WTC11 (cell line): ENCODE measurements around the gene MMP28. TPM values are rescaled to one million over a fixed set of nuclear protein-coding genes. Genes with fewer than 3 reads are reported as not detected.

ENCODE experiments used
- ATAC-seq: fragments of 200-7000 bp; cut with Tn5 transposase; 2 replicates; pipeline ENCODE4 v1.10.0; 2021; ENCODE audit warnings: mild to moderate bottlenecking, moderate library complexity
- CTCF ChIA-PET: fragments of 300-600 bp; sonication (Branson Sonifier 250); formaldehyde crosslinking; loops from one replicate; lab custom pipeline; 2021; ENCODE audit warnings: antibody characterized with exemption; lab: Charles Lee
- POLR2A ChIA-PET: fragments of 350-600 bp; sonication (Branson Sonifier 250); formaldehyde crosslinking; loops from one replicate; lab custom pipeline; 2021; ENCODE audit warnings: antibody characterized with exemption; lab: Charles Lee
- DNase-seq: peaks from one replicate; pipeline ENCODE4 v3.0.0; 2021; ENCODE audit warnings: low spot score
- H3K27ac Mint-ChIP-seq: 2 replicates; pipeline ENCODE4 v1.8.0; 2021; ENCODE audit warnings: mixed read lengths
- H3K27me3 Mint-ChIP-seq: 2 replicates; pipeline ENCODE4 v1.8.0; 2021; ENCODE audit warnings: low read depth, mild to moderate bottlenecking, moderate library complexity, mixed read lengths
- H3K36me3 Mint-ChIP-seq: 2 replicates; pipeline ENCODE4 v1.8.0; 2021; ENCODE audit warnings: mixed read lengths
- H3K4me1 Mint-ChIP-seq: 2 replicates; pipeline ENCODE4 v1.8.0; 2022; ENCODE audit warnings: mixed read lengths
- H3K4me3 Mint-ChIP-seq: 2 replicates; pipeline ENCODE4 v1.8.0; 2021; ENCODE audit warnings: mild to moderate bottlenecking, moderate library complexity, mixed read lengths
- H3K9me3 Mint-ChIP-seq: 2 replicates; pipeline ENCODE4 v1.8.0; 2021; ENCODE audit warnings: mixed read lengths
- ATF1 ChIP-seq: sonication (generic); formaldehyde crosslinking; IDR thresholded peaks from 2 replicates; pipeline ENCODE4 v1.8.1; 2023; ENCODE audit warnings: mild to moderate bottlenecking, moderate library complexity, missing genetic modification reagents
- ELF4 ChIP-seq: sonication (generic); formaldehyde crosslinking; IDR thresholded peaks from 2 replicates; pipeline ENCODE4 v1.8.1; 2022; ENCODE audit warnings: low read depth, mild to moderate bottlenecking, moderate library complexity, missing genetic modification reagents
- EMX1 ChIP-seq: fragments of 250-450 bp; sonication (Bioruptor Pico); IDR thresholded peaks from 2 replicates; pipeline ENCODE4 v1.8.0; 2021; ENCODE audit warnings: mild to moderate bottlenecking
- FOXK1 ChIP-seq: sonication (generic); formaldehyde crosslinking; IDR thresholded peaks from 2 replicates; pipeline ENCODE4 v1.8.0; 2022; ENCODE audit warnings: mild to moderate bottlenecking, moderate library complexity, missing genetic modification reagents
- GTF2I ChIP-seq: fragments of 250-450 bp; sonication (Bioruptor Pico); conservative IDR thresholded peaks from 2 replicates; pipeline ENCODE4 v1.4.0; 2021; ENCODE audit warnings: mild to moderate bottlenecking
- HMGA2 ChIP-seq: fragments of 250-450 bp; sonication (Bioruptor Pico); IDR thresholded peaks from 2 replicates; pipeline ENCODE4 v1.4.0; 2021; ENCODE audit warnings: mild to moderate bottlenecking, moderate library complexity
- JAZF1 ChIP-seq: fragments of 250-450 bp; sonication (Bioruptor Pico); IDR thresholded peaks from 2 replicates; pipeline ENCODE4 v1.9.0; 2021; ENCODE audit warnings: moderate library complexity, mild to moderate bottlenecking, inconsistent platforms
- MYBL2 ChIP-seq: sonication (generic); formaldehyde crosslinking; IDR thresholded peaks from 2 replicates; pipeline ENCODE4 v1.8.1; 2023; ENCODE audit warnings: mild to moderate bottlenecking, moderate library complexity, missing genetic modification reagents
- NFE2L1 ChIP-seq: sonication (generic); formaldehyde crosslinking; IDR thresholded peaks from 2 replicates; pipeline ENCODE4 v1.8.1; 2023; ENCODE audit warnings: missing genetic modification reagents
- TEAD4 ChIP-seq: sonication (generic); formaldehyde crosslinking; IDR thresholded peaks from 2 replicates; pipeline ENCODE4 v1.8.0; 2022; ENCODE audit warnings: mild to moderate bottlenecking, missing genetic modification reagents
- ZNF317 ChIP-seq: sonication (generic); formaldehyde crosslinking; IDR thresholded peaks from 2 replicates; pipeline ENCODE4 v1.8.1; 2023; ENCODE audit warnings: low read depth, mild to moderate bottlenecking, moderate library complexity, missing genetic modification reagents, borderline replicate concordance
- ZNF423 ChIP-seq: fragments of 250-450 bp; sonication (Bioruptor Pico); IDR thresholded peaks from 2 replicates; pipeline ENCODE4 v2.1.2; 2022; ENCODE audit warnings: mild to moderate bottlenecking, moderate library complexity
- total RNA-seq: library from RNA; stranded (reverse); gene quantifications from 3 replicates; pipeline ENCODE4 v1.2.3, GENCODE V29; 2021
- TF ChIP-seq, protein P1 (sequence below): fragments of 250-450 bp; sonication (Bioruptor Pico); conservative IDR thresholded peaks from 2 replicates; pipeline ENCODE4 v1.9.0; 2021; ENCODE audit warnings: mild to moderate bottlenecking
- TF ChIP-seq, protein P2 (sequence below): sonication (generic); formaldehyde crosslinking; conservative IDR thresholded peaks from 2 replicates; pipeline ENCODE4 v1.8.1; 2023; ENCODE audit warnings: mild to moderate bottlenecking, low read depth, missing genetic modification reagents, moderate library complexity
- TF ChIP-seq, protein P3 (sequence below): sonication (generic); formaldehyde crosslinking; IDR thresholded peaks from 2 replicates; pipeline ENCODE4 v1.8.1; 2022; ENCODE audit warnings: missing genetic modification reagents, borderline replicate concordance
- TF ChIP-seq, protein P4 (sequence below): fragments of 250-450 bp; sonication (Bioruptor Pico); IDR thresholded peaks from 2 replicates; pipeline ENCODE4 v2.1.2; 2022; ENCODE audit warnings: mild to moderate bottlenecking, moderate library complexity
- TF ChIP-seq, protein P5 (sequence below): fragments of 200-600 bp; IDR thresholded peaks from 2 replicates; pipeline ENCODE4 v1.8.0; 2022; ENCODE audit warnings: antibody characterized with exemption
- TF ChIP-seq, protein P6 (sequence below): sonication (generic); formaldehyde crosslinking; IDR thresholded peaks from 2 replicates; pipeline ENCODE4 v1.8.0; 2022; ENCODE audit warnings: mild to moderate bottlenecking, missing genetic modification reagents
- TF ChIP-seq, protein P7 (sequence below): sonication (generic); formaldehyde crosslinking; IDR thresholded peaks from 2 replicates; pipeline ENCODE4 v1.8.1; 2023; ENCODE audit warnings: mild to moderate bottlenecking, missing genetic modification reagents

Gene MMP28
- total RNA-seq, 1 experiment from 2014 or later = 0.22 TPM

DNA sequence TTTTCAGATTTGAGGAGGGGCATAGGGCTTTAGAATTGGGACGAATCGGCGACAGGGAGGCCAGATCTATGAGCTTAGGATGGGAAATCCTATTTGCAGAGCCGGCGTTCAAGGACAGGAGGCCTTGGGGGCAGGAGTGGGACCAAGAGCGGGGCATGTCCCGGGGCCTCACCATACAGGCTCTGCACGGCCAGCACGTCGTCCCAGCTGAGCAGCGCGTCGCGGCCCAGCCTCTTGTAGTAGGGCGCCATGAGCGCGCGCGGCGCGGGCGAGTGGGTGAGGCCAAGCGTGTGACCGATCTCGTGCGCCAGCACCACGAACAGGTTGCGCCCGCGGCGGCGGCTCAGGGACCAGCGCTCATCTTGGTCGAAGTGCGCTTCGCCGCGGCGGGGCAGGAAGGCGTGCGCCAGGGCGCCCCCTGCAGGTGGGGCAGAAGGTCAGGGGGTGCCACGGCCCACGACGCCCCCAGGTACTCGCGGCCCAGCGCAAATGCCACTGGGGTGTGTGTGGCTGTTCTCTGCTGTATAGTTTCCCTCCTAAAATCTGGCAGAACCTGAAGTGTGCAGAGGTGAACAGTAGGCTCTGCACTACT lies 25.4 kb downstream of the MMP28 start:
- ATAC-seq = no peak
- Mint-ChIP-seq H3K36me3 (no peaks in the 10 kb centered on the region), H3K9me3 (0 out of 2 replicates have a peak, but pooled peaks cover 3% of the 10 kb centered on the region), H3K27me3 (peaks cover 2% of the 10 kb centered on the region; the same call in 1 of the 2 replicates), H3K4me1 (peaks cover 40% of the 10 kb centered on the region), H3K27ac (no peak overlapping the region)
- TF ChIP-seq, protein P1, sequence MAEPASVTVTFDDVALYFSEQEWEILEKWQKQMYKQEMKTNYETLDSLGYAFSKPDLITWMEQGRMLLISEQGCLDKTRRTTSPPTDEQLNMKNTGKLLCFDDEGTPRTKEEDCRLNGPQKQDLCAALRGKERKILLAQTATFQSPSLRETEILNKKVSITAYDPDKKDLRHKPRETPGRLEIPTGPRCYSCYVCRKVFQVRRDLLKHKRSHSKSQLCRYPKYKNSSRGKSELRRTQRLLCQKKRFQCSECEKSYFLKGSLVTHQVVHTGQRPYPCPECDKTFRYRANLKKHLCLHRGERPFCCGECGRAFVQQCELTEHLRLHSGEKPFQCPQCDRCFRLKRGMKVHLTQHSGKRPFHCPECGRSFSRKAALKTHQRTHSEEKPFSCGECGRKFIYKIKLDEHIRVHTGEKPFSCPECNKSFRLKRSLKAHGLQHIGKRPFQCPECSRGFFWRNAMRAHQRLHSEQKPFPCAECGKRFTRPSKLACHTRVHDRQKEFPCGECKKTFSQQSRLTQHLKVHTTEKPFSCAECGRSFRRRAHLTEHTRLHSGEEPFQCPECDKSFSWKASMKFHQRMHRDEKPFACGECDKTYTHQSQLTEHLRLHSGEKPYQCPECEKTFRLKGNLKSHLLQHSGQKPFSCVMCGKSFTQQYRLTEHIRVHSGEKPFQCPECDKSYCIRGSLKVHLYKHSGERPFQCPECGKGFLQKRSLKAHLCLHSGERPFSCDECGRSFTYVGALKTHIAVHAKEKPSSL (CRISPR knock-in tag) = no peak
- TF ChIP-seq, protein P2, sequence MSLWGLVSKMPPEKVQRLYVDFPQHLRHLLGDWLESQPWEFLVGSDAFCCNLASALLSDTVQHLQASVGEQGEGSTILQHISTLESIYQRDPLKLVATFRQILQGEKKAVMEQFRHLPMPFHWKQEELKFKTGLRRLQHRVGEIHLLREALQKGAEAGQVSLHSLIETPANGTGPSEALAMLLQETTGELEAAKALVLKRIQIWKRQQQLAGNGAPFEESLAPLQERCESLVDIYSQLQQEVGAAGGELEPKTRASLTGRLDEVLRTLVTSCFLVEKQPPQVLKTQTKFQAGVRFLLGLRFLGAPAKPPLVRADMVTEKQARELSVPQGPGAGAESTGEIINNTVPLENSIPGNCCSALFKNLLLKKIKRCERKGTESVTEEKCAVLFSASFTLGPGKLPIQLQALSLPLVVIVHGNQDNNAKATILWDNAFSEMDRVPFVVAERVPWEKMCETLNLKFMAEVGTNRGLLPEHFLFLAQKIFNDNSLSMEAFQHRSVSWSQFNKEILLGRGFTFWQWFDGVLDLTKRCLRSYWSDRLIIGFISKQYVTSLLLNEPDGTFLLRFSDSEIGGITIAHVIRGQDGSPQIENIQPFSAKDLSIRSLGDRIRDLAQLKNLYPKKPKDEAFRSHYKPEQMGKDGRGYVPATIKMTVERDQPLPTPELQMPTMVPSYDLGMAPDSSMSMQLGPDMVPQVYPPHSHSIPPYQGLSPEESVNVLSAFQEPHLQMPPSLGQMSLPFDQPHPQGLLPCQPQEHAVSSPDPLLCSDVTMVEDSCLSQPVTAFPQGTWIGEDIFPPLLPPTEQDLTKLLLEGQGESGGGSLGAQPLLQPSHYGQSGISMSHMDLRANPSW (CRISPR knock-in tag) = no peak
- TF ChIP-seq NFE2L1 (CRISPR knock-in tag) = no peak
- TF ChIP-seq, protein P3, sequence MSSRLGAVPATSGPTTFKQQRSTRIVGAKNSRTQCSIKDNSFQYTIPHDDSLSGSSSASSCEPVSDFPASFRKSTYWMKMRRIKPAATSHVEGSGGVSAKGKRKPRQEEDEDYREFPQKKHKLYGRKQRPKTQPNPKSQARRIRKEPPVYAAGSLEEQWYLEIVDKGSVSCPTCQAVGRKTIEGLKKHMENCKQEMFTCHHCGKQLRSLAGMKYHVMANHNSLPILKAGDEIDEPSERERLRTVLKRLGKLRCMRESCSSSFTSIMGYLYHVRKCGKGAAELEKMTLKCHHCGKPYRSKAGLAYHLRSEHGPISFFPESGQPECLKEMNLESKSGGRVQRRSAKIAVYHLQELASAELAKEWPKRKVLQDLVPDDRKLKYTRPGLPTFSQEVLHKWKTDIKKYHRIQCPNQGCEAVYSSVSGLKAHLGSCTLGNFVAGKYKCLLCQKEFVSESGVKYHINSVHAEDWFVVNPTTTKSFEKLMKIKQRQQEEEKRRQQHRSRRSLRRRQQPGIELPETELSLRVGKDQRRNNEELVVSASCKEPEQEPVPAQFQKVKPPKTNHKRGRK (CRISPR knock-in tag) = no peak
- TF ChIP-seq FOXK1 (CRISPR knock-in tag) = no peak
- TF ChIP-seq ATF1 (CRISPR knock-in tag) = no peak
- TF ChIP-seq, protein P4, sequence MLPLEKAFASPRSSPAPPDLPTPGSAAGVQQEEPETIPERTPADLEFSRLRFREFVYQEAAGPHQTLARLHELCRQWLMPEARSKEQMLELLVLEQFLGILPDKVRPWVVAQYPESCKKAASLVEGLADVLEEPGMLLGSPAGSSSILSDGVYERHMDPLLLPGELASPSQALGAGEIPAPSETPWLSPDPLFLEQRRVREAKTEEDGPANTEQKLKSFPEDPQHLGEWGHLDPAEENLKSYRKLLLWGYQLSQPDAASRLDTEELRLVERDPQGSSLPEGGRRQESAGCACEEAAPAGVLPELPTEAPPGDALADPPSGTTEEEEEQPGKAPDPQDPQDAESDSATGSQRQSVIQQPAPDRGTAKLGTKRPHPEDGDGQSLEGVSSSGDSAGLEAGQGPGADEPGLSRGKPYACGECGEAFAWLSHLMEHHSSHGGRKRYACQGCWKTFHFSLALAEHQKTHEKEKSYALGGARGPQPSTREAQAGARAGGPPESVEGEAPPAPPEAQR (CRISPR knock-in tag) = no peak
- TF ChIP-seq, protein P5, sequence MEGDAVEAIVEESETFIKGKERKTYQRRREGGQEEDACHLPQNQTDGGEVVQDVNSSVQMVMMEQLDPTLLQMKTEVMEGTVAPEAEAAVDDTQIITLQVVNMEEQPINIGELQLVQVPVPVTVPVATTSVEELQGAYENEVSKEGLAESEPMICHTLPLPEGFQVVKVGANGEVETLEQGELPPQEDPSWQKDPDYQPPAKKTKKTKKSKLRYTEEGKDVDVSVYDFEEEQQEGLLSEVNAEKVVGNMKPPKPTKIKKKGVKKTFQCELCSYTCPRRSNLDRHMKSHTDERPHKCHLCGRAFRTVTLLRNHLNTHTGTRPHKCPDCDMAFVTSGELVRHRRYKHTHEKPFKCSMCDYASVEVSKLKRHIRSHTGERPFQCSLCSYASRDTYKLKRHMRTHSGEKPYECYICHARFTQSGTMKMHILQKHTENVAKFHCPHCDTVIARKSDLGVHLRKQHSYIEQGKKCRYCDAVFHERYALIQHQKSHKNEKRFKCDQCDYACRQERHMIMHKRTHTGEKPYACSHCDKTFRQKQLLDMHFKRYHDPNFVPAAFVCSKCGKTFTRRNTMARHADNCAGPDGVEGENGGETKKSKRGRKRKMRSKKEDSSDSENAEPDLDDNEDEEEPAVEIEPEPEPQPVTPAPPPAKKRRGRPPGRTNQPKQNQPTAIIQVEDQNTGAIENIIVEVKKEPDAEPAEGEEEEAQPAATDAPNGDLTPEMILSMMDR = peak; percentile 54
- TF ChIP-seq, all 79 proteins: peak for 1
- ChIA-PET POLR2A (interaction anchor here (0.9 kb wide), 1 partner anchor 39 kb away, joined by 3 read pairs; the partner anchor contains the start of gene TAF15), CTCF (interaction anchor here (0.7 to 2.4 kb wide), 6 partner anchors 10 to 39 kb away, joined by 3 to 10 read pairs (median 4); partner anchors contain the start of genes RASL10B and TAF15)
- DNase-seq = no peak
- no peak overlapping the region for H3K4me3 Mint-ChIP-seq

DNA sequence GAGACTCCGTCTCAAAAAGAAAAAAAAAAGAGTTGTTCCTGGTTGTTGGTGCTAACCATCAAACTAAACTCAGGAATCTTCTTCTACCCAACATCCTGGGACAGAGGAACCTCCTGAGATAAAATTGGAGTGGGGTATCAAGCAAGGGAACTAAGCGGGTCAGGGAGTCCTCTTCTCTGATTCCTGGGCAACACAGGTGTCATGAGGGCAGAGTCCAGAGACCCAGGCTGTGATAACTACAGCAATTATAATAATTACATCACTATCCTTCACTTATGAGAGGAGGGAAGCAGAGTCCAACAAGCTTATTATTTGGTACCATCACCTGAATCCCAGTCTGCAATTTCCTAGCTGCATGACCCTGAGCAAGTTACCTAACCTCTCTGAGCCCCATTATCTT lies 26.6 kb downstream of the MMP28 start:
- ChIA-PET POLR2A (no interaction called here), CTCF (interaction anchor here (1.3 kb wide), 2 partner anchors 36 to 40 kb away, joined by 4 to 7 read pairs; no protein-coding TSS in a partner anchor)
- DNase-seq (no peak), ATAC-seq (no peak)
- H3K27ac Mint-ChIP-seq = no peak overlapping the region
- no peak for TF ChIP-seq MYBL2 (CRISPR knock-in tag)
- no peak for TF ChIP-seq ZNF317
- no peak for TF ChIP-seq ZNF423
- TF ChIP-seq HMGA2 (CRISPR knock-in tag) = no peak
- TF ChIP-seq JAZF1 = no peak
- TF ChIP-seq EMX1 (CRISPR knock-in tag) = no peak
- TF ChIP-seq GTF2I = no peak
- TF ChIP-seq, protein P6, sequence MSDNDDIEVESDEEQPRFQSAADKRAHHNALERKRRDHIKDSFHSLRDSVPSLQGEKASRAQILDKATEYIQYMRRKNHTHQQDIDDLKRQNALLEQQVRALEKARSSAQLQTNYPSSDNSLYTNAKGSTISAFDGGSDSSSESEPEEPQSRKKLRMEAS (CRISPR knock-in tag) = no peak
- TF ChIP-seq FOXK1 (CRISPR knock-in tag) = no peak
- TF ChIP-seq, protein P7, sequence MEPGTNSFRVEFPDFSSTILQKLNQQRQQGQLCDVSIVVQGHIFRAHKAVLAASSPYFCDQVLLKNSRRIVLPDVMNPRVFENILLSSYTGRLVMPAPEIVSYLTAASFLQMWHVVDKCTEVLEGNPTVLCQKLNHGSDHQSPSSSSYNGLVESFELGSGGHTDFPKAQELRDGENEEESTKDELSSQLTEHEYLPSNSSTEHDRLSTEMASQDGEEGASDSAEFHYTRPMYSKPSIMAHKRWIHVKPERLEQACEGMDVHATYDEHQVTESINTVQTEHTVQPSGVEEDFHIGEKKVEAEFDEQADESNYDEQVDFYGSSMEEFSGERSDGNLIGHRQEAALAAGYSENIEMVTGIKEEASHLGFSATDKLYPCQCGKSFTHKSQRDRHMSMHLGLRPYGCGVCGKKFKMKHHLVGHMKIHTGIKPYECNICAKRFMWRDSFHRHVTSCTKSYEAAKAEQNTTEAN (CRISPR knock-in tag) = no peak
- no peak for TF ChIP-seq ELF4
- TF ChIP-seq TEAD4 (CRISPR knock-in tag) = no peak
- H3K36me3 Mint-ChIP-seq = no peaks in the 10 kb centered on the region
- H3K4me3 Mint-ChIP-seq = no peak overlapping the region
- peaks cover 32% of the 10 kb centered on the region for H3K4me1 Mint-ChIP-seq
- H3K27me3 Mint-ChIP-seq = peaks cover 6% of the 10 kb centered on the region; the same call in 1 of the 2 replicates
- H3K9me3 Mint-ChIP-seq = 0 out of 2 replicates have a peak, but pooled peaks cover 3% of the 10 kb centered on the region
